Kasumi-1 (cell line): ENCODE data around the gene ATXN7L1.
"Not testable (repeated sequence)": the region's sequence is repeated elsewhere in the genome, so short reads cannot be mapped to it uniquely, and the experiment has no call there.

Experiments used
- DNase-seq, 2 experiments: peaks; one replicate each; lab custom pipeline; 2025; lab: John Stamatoyannopoulos, UW

Gene ATXN7L1

DNA sequence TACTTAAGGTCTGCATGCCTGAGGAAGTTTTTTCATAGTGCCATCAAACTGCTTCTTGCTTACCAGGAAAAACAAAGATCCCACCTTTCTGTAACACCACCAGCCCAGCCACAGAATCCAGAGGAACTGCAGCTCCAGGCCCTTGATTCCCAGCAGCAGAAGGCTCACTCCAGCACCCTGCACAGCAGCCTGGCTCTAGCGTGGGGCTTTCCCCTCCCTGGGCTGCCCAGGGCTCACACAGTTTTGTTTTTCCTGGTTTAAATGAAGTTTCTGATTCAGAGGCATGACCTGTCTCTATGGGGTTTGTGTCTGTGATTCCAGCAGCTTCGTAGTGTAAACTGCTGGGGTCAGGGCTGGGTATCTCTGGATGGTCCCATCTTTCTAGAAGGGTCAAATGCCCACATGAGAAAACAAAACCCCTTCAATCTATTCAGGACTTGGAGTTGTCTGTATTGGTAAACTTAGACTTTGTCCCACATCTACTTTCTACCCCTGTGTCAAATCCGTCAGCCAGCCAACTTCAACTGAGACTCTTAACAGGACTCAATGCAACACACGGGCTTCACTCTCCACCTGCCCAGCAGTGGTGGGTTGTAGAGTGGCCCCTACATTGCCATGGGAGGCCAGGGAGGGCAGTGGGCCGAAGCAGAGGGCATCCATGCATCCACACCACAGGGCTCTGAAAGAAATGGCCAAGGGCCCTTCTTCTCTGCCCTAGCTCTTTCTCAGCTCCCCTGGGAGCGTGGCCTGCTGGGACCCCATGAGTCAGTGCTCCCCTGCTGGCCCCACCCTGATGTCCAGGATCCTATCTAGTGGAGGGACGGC, 73.6 kb downstream of the ATXN7L1 start:
- no peak for DNase-seq

DNA sequence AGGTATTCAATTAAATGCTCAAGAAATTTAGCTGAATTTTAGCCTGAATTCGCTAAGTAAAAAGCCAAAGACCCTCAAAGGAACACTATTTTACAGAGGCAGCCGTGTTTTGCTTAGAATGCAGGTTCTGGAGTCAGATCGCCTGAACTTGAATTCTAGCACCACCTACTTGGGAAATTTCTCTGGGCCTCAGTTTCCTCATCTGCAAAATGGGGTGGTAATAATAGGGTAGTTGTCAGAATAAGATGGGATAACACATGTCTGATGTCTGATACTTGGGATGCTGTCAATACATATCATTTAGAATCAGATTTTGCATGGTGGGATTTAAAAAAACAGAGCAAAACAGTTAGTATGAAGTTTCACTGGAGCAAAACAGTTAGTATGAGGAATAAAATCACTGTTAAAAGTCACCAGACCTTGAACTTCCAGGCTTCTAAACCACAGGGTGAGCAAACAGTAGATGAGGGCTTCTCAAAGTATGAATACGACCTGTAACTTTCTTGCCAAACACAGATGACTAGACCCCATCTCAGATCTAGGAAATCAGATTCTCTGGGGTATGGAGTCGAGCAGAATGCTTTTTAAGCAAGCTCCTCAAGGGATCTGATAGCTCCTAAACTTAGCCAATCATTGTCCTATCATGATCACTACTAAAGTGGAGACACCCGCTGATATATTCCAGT, 75.4 kb downstream of the ATXN7L1 start:
- DNase-seq: no peak

DNA sequence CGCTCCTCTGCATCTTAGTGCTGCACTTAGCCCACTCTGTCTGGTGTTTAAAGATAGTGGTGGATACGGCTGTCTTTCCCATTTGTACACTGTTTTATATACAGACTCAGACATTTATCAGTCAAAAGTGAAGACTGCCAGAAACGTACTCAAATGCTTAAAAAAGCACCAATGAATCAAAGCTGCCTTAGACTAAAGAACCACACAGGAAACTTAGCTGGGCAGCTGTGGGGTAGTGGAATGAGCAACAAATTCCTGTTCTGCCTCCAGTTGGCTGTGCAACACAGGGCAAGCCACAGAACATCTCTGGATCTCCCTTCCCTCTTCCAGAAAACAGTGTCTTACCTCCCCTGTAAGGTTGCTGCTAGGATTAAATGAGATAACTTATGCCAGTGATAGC, 76.0 kb downstream of the ATXN7L1 start:
- peak; percentile 50 to 51 for DNase-seq

DNA sequence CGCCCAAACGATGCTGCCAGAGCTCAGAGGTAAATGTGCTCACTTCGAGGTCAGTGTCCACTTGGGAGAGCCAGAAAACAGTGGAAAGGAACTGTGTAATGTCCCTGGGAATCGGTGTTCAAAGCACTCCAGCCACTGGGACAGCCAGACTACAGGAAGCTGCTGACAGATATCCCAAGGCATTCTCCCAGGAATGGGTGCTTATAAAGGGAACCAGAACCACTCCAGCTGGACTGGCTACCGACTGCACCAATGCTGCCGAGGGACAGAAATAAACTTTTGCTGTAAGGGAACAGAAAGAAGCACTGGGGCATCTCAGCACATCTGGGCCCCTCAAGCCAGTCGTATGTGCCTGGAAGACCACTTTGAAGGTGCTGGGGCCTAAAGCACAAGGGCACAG, 76.7 kb downstream of the ATXN7L1 start:
- no peak for DNase-seq

- no peak for DNase-seq
These were observed 77.4 kb downstream of the ATXN7L1 start for GRCh38 chr7:105799006-105799405.

DNA sequence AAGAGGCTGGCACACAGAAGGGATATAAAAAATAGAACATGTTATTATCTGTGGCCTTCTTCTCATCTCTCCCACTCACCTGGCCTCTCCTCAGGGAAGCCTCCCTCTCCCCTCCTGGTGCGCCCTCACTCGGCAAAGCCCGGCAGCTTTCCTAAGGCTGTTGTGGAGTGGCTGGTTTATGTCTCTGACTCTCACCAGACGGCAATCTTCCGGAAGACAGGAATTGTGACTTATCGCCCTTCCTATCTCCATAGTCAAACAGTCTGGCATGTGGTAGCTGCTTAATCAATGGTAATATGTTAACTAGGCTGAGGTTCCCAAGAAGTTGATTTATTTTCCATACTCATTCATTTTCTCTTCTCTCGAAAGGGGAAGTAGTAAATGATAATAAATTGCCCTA, 78.7 kb downstream of the ATXN7L1 start:
- no peak for DNase-seq

DNA sequence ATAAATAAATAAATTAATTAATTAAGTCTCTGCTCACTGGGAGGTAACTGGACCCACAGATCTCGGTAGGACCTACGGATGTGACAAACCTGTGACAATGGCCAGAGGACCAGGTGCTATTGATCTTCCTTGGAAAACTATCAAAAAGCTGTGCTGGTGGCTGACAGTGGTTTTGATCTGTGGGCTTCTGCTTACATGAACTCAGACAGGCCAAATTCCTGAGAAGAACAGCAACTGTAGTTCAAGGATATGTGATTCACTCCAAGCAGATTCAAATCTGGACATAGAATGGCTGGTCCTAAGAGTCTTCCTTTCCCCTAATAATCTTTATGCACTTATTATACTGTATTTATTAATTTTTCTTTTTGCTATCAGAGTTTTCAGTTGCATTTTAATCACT, 80.0 kb downstream of the ATXN7L1 start:
- no peak for DNase-seq

- no peak for DNase-seq
These were observed 81.4 kb downstream of the ATXN7L1 start for GRCh38 chr7:105794741-105795729.

DNA sequence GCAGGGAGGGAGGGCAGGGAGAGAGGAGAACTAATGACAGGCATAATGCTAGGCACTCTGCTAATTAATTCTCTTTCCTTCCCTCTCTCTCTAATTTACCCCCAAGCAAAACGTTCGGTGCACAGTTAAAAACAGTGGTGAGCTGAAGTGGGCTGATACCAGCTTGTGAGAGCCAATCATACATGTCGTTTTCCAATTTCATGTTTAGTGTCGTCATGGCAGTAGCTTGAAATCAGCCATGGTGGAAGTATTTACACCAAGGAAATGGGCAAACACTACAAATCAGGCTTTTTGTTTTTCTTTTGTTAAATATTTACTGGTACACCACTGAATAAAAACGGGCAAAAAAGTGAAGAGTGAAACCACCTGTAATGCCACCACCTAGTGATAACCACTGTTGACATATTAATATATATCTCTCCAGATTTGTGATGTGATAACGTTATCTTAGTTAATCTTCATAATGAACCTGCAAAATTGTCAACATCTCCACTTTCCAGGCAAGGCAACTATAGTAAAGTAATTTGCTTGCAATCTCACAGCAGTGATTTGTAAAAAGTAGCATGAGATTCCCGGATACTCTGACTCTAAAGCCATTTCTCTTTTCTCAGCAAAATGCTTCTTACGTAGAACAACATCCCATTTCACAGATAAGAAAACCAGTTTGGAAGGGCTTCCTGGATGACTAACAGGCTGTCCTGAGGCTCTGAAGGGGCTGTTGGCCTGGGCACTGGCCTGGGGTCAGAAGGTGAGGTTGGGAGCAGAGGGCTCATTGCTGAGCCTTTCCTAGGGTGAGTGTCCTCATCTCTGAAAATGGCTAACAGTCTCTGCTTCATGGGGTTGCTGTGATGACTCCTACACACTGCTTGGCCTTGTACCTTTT, 83.7 kb downstream of the ATXN7L1 start:
- no peak for DNase-seq

DNA sequence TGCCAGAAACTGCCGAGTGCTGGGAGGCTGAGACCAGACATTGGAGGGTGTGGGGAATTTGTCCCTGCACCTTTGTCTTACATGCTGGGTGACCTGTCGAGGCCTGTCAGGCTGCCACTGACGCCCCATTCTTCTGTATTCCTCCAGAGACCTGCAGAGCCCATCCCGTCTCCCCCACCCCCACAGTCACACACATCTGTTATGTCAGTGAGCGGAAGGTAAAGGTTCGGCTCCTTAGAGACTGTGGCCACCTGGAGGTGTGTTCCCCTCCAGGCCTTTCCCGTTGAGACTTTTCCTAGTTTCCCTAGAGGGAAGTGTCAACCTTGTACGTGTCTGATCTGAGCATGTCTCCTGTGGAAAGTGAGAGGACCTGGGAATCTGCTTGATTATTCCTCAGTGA, 84.5 kb downstream of the ATXN7L1 start:
- no peak for DNase-seq

DNA sequence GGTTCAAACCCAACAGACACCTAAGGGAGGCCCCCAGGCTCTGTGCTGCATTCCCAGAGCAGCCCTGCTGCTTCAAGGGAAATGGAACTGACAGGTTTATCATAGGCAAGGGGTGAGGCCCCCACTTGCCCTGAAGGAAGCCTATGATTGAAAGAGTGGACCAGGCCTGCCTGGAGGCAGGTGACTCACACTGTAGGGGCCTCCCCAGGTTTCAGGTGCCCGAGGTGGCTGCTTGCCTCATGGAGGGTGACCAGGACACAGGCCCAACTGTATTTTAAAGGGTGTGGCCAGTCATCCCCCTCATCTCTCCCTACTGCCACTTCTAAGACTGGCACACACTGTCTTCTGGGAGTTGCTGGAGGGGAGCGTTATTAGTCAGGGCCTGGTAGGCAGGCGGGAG, 85.4 kb downstream of the ATXN7L1 start:
- DNase-seq: no peak

DNA sequence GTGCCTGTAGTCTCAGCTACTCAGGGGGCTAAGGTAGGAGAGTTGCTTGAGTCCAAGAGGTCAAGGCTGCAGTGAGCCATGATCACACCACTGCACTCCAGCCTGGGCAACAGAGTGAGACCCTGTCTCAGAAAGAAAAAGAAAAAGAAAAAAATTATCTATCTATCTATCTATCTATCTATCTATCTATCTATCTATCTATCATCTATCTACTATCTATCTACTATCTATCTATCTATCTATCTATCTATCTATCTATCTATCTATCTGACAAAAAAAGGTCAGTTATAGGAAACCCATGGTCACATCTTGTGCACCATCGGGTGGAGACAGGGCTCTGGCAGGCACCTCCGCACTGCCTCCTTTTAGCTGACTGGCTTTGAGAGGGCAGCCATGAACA, 85.9 kb downstream of the ATXN7L1 start:
- not testable (repeated sequence) for DNase-seq

- DNase-seq: no peak
These were observed 87.5 kb downstream of the ATXN7L1 start for GRCh38 chr7:105788816-105789349.

GRCh38 chr7:105788356-105788755, 88.0 kb downstream of the ATXN7L1 start:
- no peak for DNase-seq

DNA sequence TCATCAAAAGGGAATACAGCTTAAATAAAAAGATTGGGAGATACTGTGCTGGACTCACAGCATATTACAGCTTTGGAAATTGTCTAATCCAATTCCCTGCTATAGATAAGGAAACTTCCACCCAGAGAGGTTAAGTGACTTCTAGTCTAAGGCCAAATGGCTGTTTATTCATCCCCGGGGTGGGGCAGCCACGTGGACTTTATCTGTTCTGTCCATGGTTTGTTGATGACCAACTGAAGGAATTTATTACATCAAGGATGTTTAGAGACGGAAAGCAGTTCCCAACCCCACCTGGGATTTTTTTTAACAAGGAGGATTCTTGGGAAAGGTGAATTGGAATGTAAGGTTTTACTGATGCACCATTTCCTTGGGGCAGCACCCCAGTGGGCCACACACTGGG, 88.6 kb downstream of the ATXN7L1 start:
- no peak for DNase-seq

DNA sequence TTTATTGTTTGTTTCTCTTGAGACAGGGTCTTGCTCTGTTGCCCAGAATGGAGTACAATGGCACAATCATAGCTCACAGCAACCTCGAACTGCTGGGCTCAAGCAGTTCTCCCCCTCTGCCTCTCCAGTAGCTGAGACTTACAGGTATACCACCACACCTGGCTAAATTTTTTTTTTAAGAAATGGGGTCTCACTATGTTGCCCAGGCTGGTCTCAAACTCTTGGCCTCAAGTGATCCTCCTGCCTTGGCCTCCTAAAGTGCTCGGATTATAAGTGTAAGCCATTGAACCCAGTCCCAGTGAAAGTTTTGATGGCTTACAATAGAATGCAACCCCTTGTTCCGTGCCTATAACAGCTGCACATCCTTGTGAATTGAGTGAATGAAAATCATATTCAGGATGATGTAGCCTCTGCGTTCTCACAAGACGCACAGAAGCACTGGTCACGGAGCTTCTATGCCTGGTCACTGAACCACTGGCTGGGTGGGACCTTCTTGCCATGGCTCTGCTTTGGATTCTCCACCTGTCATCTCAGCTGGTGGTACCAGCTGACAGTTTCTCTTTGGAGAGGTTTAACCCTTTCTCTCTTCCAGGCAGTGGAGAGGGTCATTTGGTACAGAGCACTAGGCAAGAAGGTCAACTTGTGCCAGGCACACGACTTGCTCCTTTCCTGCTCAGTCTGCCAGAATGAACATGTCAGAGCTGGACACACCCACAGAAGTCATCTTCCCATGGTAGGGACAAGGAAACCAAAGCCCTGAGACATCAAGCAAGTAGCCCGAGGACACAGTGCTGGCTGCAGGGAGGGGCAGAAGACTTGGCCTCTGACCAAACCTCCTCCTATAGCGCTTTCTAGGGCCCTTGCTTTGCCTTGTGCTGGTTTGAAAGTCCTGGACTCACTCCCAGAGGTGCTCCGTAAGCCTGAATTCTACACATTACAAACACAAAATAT, 89.6 kb downstream of the ATXN7L1 start:
- DNase-seq: no peak

DNA sequence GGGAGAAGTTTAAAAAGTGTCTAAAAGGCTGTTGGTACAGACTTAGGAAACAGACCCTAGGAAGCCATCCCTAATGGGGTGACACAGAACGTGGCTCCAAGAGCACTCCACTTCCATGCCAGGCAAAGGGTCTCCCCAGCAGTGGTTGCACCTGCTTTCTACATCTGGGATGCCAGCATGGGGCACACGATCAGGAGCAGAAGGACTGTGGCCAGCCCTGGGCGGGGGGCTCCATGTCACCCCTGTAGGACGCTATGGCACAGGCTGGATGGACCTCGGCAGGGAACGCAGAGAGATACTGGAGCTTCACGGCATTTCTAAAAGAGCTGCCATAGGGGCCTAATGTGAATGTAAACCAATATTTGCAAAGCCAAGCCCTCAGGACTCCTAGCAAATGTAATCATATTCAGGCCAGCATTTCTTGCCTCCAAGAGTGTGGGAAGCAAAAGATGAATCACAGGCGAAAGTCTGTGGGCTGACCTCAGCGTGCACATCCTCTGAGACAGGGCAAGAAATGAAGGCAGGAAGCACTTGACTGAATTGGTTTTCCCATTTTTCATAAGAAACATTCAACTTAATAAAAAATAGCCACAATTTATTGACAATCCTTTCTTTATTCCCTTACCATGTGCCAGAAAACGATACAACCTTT, 93.9 kb downstream of the ATXN7L1 start:
- DNase-seq: no peak

GRCh38 chr7:105779856-105780780, 96.3 kb downstream of the ATXN7L1 start:
- no peak for DNase-seq
